GM19468 (cell line): Measurements from ENCODE around the gene COPZ1.
"Not testable (repeated sequence)": the region's sequence is repeated elsewhere in the genome, so short reads cannot be mapped to it uniquely, and the experiment has no call there.

Experiments used
- ATAC-seq: cut with Tn5 transposase; IDR thresholded peaks from one replicate; pipeline ENCODE4 v1.9.1; 2021; ENCODE audit warnings: mild to moderate bottlenecking, moderate library complexity, moderate number of reproducible peaks; ENCODE audit not compliant: unreplicated experiment; ENCODE audit errors: extremely low read depth

Gene COPZ1

GRCh38 chr12:54330442-54330841 is 5.5 kb downstream of the COPZ1 start:
- ATAC-seq, result no peak

DNA sequence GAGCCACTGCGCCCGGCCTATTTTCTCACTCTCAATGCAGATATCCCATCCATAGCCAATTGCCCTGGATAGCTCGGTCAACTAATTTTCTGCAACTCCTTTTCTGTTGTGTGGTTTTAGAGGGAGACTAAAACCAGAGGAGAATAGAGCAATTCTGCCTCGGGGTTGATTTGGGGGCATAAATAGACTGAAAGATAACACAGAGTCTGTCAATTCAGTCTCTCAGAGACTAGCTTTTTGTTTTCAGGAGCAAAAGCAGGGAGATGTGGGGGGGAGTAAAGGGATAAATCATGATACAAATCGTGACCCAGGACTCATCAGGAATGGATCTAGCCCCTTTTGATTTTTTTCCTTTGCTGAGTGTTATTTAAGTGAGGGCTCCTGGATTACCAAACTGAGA is 6.5 kb downstream of the COPZ1 start:
- no peak for ATAC-seq

GRCh38 chr12:54333420-54334034 is 8.6 kb downstream of the COPZ1 start:
- no peak for ATAC-seq

GRCh38 chr12:54337280-54337842 is 12.4 kb downstream of the COPZ1 start:
- ATAC-seq, result no peak

DNA sequence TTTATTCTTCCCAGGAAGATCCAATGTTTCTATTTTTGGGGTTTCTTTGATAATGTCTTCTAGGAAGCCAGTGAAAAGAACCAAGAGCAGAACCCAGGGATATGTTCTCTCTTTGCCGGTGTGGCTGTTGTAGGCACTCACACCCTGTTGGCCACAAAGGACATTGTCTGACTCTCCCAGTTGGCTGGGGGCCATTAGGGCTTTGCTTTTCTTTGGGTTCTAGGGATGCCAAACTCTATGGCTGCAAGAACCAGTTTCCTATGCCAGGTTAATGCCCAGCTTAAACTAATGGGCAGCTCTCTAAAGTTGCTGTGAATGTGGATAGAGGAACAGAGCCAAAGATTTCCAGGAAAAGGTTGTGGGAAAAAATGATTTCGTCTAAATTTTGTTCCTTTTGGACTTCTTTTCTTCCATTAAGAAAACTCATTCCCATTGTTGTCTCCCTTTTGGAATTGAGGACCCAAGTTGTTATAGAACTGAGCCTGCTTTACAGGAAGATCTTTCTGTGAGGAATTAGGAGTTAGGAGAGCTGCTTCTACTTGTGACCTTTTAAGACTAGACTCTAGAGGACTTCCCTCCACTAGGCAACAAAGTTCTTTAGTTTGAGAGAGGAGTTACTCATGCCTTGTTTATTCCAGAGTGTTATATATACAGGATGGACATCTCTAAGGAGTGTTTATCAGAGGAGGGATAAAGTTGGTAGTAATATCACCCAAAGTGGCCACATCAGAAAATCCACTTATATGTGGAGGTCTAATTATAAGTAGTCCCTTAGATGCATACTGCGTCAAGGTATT is 13.1 kb downstream of the COPZ1 start:
- ATAC-seq, result no peak

GRCh38 chr12:54338698-54339296 is 13.9 kb downstream of the COPZ1 start:
- ATAC-seq, result no peak

DNA sequence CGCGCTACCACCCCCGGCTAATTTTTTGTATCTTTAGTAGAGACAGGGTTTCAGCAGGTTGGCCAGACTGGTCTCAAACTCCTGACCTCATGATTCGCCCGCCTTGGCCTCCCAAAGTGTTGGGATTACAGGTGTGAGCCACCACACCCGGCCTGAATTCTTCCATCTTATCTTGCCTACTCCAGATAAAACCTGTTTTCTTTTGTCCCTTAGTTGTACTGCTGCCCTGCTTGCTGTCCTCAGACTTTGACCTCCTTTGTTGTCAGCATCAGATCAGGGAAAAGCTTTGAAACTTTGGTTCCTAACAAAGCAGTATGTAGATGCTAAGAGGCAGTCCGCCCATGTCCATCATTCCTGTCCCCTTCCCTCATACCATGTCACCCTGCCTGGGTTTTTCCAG is 15.9 kb downstream of the COPZ1 start:
- ATAC-seq, result no peak

GRCh38 chr12:54341378-54342300 is 16.7 kb downstream of the COPZ1 start:
- ATAC-seq, result no peak

- ATAC-seq, result no peak
Measured at GRCh38 chr12:54349036-54349435, 24.1 kb downstream of the COPZ1 start.

DNA sequence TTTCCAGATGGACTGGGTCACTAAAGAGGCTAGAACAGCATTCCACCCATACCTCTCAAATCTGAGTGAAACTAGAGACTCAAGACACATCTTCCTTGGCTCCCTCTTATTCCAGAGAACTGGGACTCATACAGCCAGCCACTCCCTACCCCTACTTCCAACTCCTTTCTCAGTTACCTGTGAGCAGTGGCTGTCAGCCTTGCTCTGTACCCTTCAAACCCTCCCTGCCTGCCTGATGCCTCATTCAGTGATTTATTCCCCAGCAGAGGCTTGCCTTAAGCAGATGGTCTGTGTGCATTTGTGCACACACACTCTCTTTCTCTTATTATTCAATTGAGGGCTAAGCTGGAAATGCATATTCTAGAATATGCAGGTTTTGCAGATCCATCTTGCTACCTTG is 24.7 kb downstream of the COPZ1 start:
- ATAC-seq, result no peak

DNA sequence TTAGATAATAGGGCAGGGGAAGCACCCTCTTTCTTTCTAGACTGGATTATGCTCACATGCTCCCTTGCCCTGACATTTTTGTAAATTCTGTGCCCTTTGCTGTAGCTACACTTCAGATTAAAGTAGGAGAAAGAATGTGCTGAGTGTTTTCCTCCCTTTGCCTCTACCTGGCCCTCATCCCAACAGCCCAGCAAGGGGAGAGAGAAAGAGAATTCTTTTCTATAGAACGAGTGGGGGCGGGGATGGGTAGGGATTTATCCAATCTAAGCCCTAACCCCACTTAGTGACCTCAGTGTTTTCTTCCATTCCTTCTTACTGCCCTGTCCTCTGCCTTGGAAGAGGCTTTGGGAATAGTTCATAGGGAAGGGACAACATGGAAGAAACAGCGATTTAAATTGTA is 25.8 kb downstream of the COPZ1 start:
- ATAC-seq, result no peak

DNA sequence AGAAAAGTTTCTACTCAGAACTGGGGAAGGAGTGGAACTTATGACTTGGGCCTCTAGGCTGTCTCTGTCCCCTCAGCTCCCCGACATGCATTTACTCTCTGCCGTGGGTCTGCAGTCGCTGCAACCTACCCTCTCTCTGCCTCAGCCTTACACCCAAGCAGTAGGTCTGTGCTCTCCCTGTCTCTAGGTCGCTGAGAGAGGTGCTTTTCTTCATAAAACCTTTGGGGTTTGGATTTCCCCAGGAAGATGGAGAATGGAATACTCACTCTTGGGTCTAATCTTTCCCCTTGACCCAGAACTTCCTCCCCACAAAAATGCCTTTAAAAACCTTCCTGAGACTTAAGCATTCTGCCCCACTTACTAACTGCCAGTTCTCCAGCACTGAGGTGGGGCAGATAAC is 26.4 kb downstream of the COPZ1 start:
- ATAC-seq, result no peak

DNA sequence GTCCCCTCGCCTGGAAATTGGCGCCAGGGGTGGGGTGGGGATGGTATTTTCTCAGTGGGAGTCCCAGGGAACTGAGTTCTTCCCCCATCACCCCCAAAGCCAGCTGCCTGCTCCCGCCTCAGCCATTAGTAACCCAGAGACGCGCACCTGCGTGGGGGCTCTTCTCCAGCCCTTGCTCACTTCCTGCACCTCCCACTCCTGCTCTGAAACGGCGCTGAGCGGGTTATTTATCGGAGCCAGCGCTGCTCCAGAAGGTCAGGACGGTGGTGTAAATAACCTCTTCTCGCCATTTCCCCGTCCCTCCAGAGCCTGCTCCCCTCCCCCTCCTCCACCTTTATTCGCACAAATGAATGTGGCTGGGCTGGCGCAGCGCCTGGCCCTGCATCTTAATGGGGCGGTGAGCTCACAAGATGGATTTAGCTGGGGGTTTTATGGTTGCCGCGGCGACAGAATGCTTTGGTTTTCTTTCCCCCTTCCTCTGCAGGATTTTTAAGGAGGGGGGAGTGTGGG is 27.1 kb downstream of the COPZ1 start:
- ATAC-seq, result no peak

DNA sequence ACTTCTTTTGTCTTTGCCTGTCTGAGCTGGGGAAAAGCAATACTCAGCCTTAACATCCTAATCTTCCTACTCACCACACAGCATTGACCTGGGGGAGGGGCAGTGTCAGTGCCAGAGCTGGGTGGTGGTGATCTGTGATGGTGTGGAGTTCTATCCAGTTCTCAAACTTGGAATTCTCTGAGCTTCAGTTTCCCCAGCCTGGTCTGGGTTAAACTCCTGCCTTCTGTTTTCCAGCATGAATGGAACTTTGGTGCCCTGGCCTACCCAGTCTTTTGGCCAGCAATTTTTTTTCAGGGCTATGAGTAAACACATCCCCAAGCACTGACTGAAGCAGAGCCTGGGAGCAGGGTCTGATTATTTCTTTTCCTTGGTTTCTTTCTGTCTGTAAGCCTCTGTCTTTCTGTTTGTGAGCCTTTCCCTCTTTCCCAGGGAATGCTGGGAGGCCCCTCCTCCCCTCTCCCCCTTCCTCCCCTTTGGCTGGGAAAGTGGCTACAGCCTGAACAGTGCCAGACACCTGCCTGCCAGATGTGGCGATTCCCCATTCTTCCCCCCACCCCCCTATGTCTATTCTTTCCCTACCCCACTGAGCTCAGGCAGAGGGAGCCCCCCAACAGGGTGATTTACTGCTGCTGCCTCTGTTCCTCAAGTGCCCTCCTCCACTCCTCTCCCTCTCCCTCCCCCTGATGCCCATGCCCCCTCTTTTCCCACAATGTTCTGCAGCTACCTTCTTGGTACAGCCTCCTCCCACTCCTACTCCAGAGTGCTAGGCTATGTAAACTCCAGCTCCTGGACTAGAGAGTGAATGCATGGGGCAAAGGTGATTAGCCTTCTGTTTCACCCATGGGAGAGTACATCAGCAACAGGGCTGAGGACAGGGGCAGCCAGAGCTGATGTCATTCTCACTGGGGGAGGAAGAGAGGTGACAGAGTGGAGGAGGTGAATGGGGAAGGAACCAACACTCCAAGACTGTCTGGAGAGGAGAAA is 28.3 kb downstream of the COPZ1 start:
- ATAC-seq, result no peak

DNA sequence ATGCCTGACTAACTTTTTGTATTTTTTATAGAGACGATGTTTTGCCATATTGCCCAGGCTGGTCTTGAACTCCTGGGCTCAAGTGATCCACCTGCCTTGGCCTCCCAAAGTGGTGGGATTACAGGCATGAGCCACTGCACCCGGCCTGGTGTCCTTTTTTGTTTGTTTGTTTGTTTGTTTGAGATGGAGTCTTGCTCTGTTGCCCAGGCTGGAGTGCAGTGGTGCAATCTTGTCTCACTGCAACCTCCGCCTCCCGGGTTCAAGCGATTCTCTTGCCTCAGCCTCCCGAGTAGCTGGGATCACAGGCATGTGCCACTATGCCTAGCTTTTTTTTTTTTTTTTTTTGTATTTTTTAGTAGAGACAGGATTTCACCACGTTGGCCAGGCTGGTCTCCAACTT is 29.3 kb downstream of the COPZ1 start:
- not testable (repeated sequence) for ATAC-seq

DNA sequence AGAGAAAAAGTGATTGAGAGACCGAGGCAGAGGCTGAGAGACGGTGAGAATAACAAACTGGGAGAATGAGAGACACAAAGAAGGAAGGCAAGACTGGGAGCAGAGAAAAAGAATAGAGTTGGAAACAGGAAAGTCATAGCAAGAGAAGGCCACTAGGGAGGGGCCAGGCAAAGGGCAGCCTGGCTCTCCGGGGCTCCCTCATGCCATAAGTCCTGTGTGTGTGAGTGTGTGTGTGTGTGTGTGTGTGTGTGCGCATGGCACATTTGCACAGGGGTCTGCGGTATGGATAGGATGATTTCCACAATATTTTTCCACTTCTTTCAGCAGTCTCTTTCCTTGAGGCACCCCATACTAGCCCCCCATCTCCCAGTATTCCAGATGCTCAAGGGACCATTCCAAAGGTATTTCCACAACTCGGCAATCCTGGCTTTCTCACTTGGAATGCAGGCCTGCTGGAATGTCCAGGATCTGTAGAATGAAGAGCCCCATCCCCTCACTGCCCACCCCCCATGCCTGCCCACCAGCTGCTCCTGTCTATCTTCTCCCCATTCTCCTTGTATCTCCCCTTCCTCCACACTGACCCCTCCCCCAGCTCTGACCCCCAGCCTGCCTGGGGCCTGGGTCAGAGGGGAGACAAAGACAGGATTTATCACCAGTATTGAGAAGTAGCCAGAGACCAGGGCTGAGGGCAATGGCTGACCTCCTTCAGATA is 30.3 kb downstream of the COPZ1 start:
- ATAC-seq, result no peak

DNA sequence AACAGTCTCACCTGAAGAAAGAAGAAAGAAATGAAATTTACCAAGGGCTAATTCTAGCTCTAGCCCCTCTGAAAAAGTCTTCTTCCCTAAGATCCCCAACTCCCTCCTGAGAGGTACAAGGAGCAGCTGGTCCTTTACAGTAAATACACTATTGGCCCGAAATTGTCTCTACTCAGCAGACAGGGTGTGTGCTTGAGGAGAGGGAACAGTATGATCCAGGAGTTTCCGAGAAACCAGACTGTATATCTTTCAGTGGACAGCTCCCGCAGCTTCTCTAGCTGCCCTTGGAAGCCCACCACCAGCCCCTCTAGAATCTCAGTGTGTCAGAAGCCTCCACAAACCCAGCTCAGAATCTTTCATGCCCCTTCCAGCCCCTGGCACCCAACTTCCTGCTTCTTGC is 31.3 kb downstream of the COPZ1 start:
- ATAC-seq, result no peak

DNA sequence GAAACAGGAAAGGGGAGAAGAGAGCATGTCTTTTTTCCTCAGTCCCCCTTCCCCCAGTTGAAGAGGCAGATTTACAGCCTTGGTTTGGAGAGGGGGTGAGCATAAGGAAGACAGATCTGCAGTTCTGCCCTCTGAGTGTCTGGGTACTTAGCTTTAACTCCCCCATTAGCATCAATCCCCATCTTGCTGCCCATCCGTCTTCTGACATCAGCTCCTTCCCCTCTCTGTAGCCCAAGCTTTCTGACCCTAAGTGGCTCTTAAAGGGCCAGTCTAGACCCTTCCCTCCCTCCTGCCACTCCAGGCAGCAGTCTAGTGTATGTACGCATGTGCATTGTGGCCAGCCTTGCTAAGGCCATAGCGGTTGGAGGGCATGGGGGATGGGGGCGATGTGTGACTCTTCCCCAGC is 32.0 kb downstream of the COPZ1 start:
- ATAC-seq, result no peak
